HepG2 (cell line): Measurements from ENCODE around the gene IRF2. TPM values are rescaled to one million over a fixed set of nuclear protein-coding genes. Genes with fewer than 3 reads are reported as not detected.

Experiments
- AGO2 ChIP-seq: fragments of 200-400 bp; formaldehyde crosslinking; optimal IDR thresholded peaks from 2 replicates; pipeline ENCODE3; 2017; ENCODE audit warnings: mild to moderate bottlenecking, low read depth, low read length, moderate library complexity
- DNMT1 ChIP-seq: sonication (generic); formaldehyde crosslinking; IDR thresholded peaks from 2 replicates; pipeline ENCODE4 v1.5.1; 2020; ENCODE audit warnings: mild to moderate bottlenecking, missing genetic modification reagents
- EED ChIP-seq: sonication (generic); formaldehyde crosslinking; IDR thresholded peaks from 2 replicates; pipeline ENCODE4 v1.5.0; 2020; ENCODE audit warnings: mild to moderate bottlenecking, missing genetic modification reagents
- HNRNPUL1 ChIP-seq: fragments of 200-400 bp; formaldehyde crosslinking; IDR thresholded peaks from 2 replicates; pipeline ENCODE4 v1.6.1; 2017; ENCODE audit warnings: low read depth, mild to moderate bottlenecking, low read length, moderate library complexity
- JUND ChIP-seq: sonication (generic); formaldehyde crosslinking; IDR thresholded peaks from 2 replicates; pipeline ENCODE4 v1.8.0; 2022; ENCODE audit warnings: mild to moderate bottlenecking, missing genetic modification reagents
- KLF12 ChIP-seq: sonication (generic); formaldehyde crosslinking; IDR thresholded peaks from 2 replicates; pipeline ENCODE4 v1.4.0; 2020; ENCODE audit warnings: missing genetic modification reagents, borderline replicate concordance
- KLF16 ChIP-seq, 2 experiments: sonication (generic) in 1 of 2; formaldehyde crosslinking in 1 of 2; IDR thresholded peaks; 2 replicates each; pipeline versions ENCODE4 v1.6.1 to v1.8.0; 2016 to 2023; ENCODE audit warnings: missing genetic modification reagents in 2 of 2, missing compliant biosample characterization in 1 of 2
- KMT2A ChIP-seq: sonication (generic); formaldehyde crosslinking; IDR thresholded peaks from 2 replicates; pipeline ENCODE4 v1.4.0; 2020; ENCODE audit warnings: missing genetic modification reagents
- MIER2 ChIP-seq: IDR thresholded peaks from 2 replicates; pipeline ENCODE4 v1.6.1; 2016; ENCODE audit warnings: missing biosample characterization, missing genetic modification reagents
- NFYB ChIP-seq: sonication (generic); formaldehyde crosslinking; IDR thresholded peaks from 2 replicates; pipeline ENCODE4 v1.4.0; 2020; ENCODE audit warnings: missing genetic modification reagents
- NR2F6 ChIP-seq, 2 experiments: IDR thresholded peaks; 2 replicates each; pipeline ENCODE4 v1.6.1; 2016; ENCODE audit warnings: antibody characterized with exemption in 1 of 2, mild to moderate bottlenecking in 1 of 2
- NRL ChIP-seq: sonication (generic); formaldehyde crosslinking; IDR thresholded peaks from 2 replicates; pipeline ENCODE4 v1.5.0; 2020; ENCODE audit warnings: missing genetic modification reagents, mild to moderate bottlenecking, moderate library complexity, borderline replicate concordance
- PPARG ChIP-seq: conservative IDR thresholded peaks from 2 replicates; pipeline ENCODE4 v1.6.1; 2016; ENCODE audit warnings: missing biosample characterization, missing genetic modification reagents
- ZNF614 ChIP-seq: IDR thresholded peaks from 2 replicates; pipeline ENCODE4 v1.6.1; 2018; ENCODE audit warnings: missing biosample characterization, missing genetic modification reagents, inconsistent platforms, borderline replicate concordance
- polyA plus RNA-seq, 8 experiments: library from polyadenylated mRNA; depleted of rRNA in 3 of 8; stranded (reverse) in 7 of 8; unstranded in 1 of 8; fragments of >200 nt; fragmentation: Illumina TruSeq in 4 of 8; extraction: Trizol in 4 of 8; gene quantifications; 2 replicates each; pipeline versions ENCODE4 v1.2.1 to v1.2.3, GENCODE V29; 2011 to 2016; ENCODE audit warnings: low read depth in 4 of 8, missing spikeins in 1 of 8, mixed read lengths in 1 of 8; ENCODE audit not compliant: insufficient read depth in 1 of 8
- total RNA-seq, 5 experiments: library from RNA; depleted of rRNA; stranded (reverse); fragments of >200 nt; fragmentation: Illumina TruSeq; extraction: Trizol; gene quantifications; 2 replicates each; pipeline ENCODE4 v1.2.3, GENCODE V29; 2016; ENCODE audit warnings: low read depth in 1 of 5
- TF ChIP-seq, protein P1 (sequence below): IDR thresholded peaks from 2 replicates; pipeline ENCODE4 v1.6.1; 2018; ENCODE audit warnings: missing genetic modification reagents, mild to moderate bottlenecking, missing compliant biosample characterization
- TF ChIP-seq, protein P2 (sequence below): IDR thresholded peaks from 2 replicates; pipeline ENCODE4 v1.6.1; 2016; ENCODE audit warnings: missing compliant biosample characterization, missing genetic modification reagents, borderline replicate concordance
- TF ChIP-seq, protein P3 (sequence below): sonication (generic); formaldehyde crosslinking; IDR thresholded peaks from 2 replicates; pipeline ENCODE4 v1.8.1; 2022; ENCODE audit warnings: mild to moderate bottlenecking, missing genetic modification reagents
- TF ChIP-seq, protein P4 (sequence below): sonication (generic); formaldehyde crosslinking; IDR thresholded peaks from 2 replicates; pipeline ENCODE4 v1.4.0; 2020; ENCODE audit warnings: low read depth, mild to moderate bottlenecking, missing genetic modification reagents
- TF ChIP-seq, protein P5 (sequence below): IDR thresholded peaks from 2 replicates; pipeline ENCODE4 v1.6.1; 2016
- TF ChIP-seq, protein P6 (sequence below): sonication (generic); formaldehyde crosslinking; conservative IDR thresholded peaks from 2 replicates; pipeline ENCODE4 v1.4.0; 2020; ENCODE audit warnings: missing genetic modification reagents
- TF ChIP-seq, protein P7 (sequence below): IDR thresholded peaks from 2 replicates; pipeline ENCODE4 v1.6.1; 2016; ENCODE audit warnings: mild to moderate bottlenecking

The IRF2 gene
- total and polyA plus RNA-seq, 2 of the 13 experiments (the other 11 are each of a cell fraction or from before 2014, with no cell fraction given) = 15.5 to 28.8 TPM

DNA sequence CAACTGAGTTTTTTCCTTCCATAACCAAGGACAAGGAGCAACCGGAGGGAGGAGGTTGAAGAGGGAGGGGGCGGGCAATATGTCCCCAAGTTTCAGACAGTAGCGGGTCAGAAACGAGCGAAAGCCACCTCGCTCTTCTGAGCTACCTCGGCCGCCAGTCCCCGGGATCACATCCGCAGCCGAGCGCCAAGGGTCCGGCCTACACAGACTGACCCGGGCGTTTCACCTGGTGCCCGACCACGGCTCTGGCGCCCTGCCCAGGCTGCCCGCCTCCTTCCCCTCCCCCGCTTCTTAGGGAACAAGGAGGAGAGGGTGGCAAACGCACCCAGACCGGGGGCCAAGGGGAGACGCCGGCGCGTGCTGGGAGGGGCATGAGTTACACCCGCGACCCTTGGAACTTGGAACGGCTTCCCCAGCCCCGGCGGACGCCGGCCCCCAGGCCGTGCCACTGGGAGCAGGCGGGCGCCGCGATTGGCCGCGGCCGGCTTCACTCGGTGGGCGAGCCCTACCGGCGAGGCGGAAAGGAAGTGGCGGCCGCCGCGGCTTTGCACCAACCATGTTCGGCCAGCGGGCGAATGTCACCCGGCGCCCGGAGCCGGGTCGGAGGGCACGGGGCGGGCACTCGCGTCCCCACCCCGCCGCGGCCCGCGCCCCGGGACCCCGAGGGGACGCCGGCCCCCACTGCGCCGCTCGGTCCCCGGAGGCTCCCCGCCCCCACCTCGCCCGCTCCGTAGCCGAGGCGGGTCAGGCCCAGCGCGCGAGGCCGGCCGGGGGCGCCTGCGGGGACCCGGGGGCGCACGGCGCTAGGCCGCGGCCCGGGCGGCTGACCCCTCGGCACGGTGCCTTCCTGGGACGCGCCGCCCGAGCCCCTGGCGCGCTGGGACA lies 1.5 kb downstream of the IRF2 start (continued):
- TF ChIP-seq, protein P1, sequence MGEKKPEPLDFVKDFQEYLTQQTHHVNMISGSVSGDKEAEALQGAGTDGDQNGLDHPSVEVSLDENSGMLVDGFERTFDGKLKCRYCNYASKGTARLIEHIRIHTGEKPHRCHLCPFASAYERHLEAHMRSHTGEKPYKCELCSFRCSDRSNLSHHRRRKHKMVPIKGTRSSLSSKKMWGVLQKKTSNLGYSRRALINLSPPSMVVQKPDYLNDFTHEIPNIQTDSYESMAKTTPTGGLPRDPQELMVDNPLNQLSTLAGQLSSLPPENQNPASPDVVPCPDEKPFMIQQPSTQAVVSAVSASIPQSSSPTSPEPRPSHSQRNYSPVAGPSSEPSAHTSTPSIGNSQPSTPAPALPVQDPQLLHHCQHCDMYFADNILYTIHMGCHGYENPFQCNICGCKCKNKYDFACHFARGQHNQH (CRISPR knock-in tag) = peak; percentile 82
- TF ChIP-seq KLF16 (CRISPR knock-in tag; IDR thresholded peaks at IDR 0.05) (peak in 1 of 2 experiments; percentile 58; a peak in 1 of 4 replicates), MIER2 (CRISPR knock-in tag) (no peak), AGO2 (peak; percentile 76), NR2F6 (IDR thresholded peaks at IDR 0.05) (no peak; the same call in 1 of the 2 replicates), NR2F6 (CRISPR knock-in tag; IDR thresholded peaks at IDR 0.05) (0 out of 2 replicates have a peak, but pooled peaks have one; percentile 31), EED (0 out of 2 replicates have a peak, but pooled peaks have one; percentile 19), KMT2A (peak; percentile 82), DNMT1 (CRISPR knock-in tag) (0 out of 2 replicates have a peak, but pooled peaks have one; percentile 62), NFYB (CRISPR knock-in tag) (peak; percentile 72), HNRNPUL1 (peak; percentile 27; the same call in 1 of the 2 replicates), NRL (peak; percentile 71; the same call in 1 of the 2 replicates), ZNF614 (CRISPR knock-in tag) (peak; percentile 21; the same call in 1 of the 2 replicates), PPARG (CRISPR knock-in tag) (no peak), KLF12 (CRISPR knock-in tag) (no peak), JUND (peak; percentile 52; the same call in 1 of the 2 replicates)
- TF ChIP-seq, protein P2, sequence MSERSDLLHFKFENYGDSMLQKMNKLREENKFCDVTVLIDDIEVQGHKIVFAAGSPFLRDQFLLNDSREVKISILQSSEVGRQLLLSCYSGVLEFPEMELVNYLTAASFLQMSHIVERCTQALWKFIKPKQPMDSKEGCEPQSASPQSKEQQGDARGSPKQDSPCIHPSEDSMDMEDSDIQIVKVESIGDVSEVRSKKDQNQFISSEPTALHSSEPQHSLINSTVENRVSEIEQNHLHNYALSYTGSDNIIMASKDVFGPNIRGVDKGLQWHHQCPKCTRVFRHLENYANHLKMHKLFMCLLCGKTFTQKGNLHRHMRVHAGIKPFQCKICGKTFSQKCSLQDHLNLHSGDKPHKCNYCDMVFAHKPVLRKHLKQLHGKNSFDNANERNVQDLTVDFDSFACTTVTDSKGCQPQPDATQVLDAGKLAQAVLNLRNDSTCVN (CRISPR knock-in tag) = peak; percentile 46; the same call in 1 of the 2 replicates
- TF ChIP-seq, protein P3, sequence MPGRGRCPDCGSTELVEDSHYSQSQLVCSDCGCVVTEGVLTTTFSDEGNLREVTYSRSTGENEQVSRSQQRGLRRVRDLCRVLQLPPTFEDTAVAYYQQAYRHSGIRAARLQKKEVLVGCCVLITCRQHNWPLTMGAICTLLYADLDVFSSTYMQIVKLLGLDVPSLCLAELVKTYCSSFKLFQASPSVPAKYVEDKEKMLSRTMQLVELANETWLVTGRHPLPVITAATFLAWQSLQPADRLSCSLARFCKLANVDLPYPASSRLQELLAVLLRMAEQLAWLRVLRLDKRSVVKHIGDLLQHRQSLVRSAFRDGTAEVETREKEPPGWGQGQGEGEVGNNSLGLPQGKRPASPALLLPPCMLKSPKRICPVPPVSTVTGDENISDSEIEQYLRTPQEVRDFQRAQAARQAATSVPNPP (CRISPR knock-in tag) = no peak
- TF ChIP-seq, protein P4, sequence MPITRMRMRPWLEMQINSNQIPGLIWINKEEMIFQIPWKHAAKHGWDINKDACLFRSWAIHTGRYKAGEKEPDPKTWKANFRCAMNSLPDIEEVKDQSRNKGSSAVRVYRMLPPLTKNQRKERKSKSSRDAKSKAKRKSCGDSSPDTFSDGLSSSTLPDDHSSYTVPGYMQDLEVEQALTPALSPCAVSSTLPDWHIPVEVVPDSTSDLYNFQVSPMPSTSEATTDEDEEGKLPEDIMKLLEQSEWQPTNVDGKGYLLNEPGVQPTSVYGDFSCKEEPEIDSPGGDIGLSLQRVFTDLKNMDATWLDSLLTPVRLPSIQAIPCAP (CRISPR knock-in tag) = 0 out of 2 replicates have a peak, but pooled peaks have one; percentile 36
- TF ChIP-seq, protein P5, sequence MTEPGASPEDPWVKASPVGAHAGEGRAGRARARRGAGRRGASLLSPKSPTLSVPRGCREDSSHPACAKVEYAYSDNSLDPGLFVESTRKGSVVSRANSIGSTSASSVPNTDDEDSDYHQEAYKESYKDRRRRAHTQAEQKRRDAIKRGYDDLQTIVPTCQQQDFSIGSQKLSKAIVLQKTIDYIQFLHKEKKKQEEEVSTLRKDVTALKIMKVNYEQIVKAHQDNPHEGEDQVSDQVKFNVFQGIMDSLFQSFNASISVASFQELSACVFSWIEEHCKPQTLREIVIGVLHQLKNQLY (CRISPR knock-in tag) = peak; percentile 52; the same call in 1 of the 2 replicates
- TF ChIP-seq, protein P6, sequence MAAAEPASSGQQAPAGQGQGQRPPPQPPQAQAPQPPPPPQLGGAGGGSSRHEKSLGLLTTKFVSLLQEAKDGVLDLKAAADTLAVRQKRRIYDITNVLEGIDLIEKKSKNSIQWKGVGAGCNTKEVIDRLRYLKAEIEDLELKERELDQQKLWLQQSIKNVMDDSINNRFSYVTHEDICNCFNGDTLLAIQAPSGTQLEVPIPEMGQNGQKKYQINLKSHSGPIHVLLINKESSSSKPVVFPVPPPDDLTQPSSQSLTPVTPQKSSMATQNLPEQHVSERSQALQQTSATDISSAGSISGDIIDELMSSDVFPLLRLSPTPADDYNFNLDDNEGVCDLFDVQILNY (CRISPR knock-in tag) = no peak
- TF ChIP-seq, protein P7, sequence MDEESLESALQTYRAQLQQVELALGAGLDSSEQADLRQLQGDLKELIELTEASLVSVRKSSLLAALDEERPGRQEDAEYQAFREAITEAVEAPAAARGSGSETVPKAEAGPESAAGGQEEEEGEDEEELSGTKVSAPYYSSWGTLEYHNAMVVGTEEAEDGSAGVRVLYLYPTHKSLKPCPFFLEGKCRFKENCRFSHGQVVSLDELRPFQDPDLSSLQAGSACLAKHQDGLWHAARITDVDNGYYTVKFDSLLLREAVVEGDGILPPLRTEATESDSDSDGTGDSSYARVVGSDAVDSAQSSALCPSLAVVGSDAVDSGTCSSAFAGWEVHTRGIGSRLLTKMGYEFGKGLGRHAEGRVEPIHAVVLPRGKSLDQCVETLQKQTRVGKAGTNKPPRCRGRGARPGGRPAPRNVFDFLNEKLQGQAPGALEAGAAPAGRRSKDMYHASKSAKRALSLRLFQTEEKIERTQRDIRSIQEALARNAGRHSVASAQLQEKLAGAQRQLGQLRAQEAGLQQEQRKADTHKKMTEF (CRISPR knock-in tag) = peak; percentile 80; the same call in 1 of the 2 replicates
